Skeletal muscle tissue (tissue), 4 donors: ENCODE results near the gene OPRD1. TPM values are rescaled to one million over a fixed set of nuclear protein-coding genes. Genes with fewer than 3 reads are reported as not detected.
"Not testable (repeated sequence)": the region's sequence is repeated elsewhere in the genome, so short reads cannot be mapped to it uniquely, and the experiment has no call there.

Source experiments
- H3K27ac ChIP-seq: one replicate; pipeline ENCODE4 v1.7.0; 2013; ENCODE audit warnings: mild to moderate bottlenecking, low read depth, low read length, inconsistent platforms
- H3K27me3 ChIP-seq, 3 donors: one replicate each; pipeline ENCODE4 v1.7.0; 2013; ENCODE audit warnings: low read length in 3 of 3; ENCODE audit not compliant: control insufficient read depth in 3 of 3, insufficient read depth in 3 of 3
- H3K36me3 ChIP-seq, 3 donors: one replicate each; pipeline ENCODE4 v1.7.0; 2013; ENCODE audit warnings: low read length in 3 of 3; ENCODE audit not compliant: control insufficient read depth in 3 of 3, insufficient read depth in 3 of 3
- H3K4me1 ChIP-seq, 3 donors: one replicate each; pipeline ENCODE4 v1.7.0; 2013; ENCODE audit warnings: low read length in 3 of 3, mild to moderate bottlenecking in 3 of 3; ENCODE audit not compliant: control insufficient read depth in 3 of 3, insufficient read depth in 3 of 3
- H3K4me3 ChIP-seq, 3 donors: one replicate each; pipeline ENCODE4 v1.7.0; 2013; ENCODE audit warnings: low read length in 3 of 3
- H3K9ac ChIP-seq, 3 donors: one replicate each; pipeline ENCODE4 v1.7.0; 2013; ENCODE audit warnings: low read length in 3 of 3, mild to moderate bottlenecking in 3 of 3, moderate library complexity in 2 of 3, low read depth in 1 of 3
- H3K9me3 ChIP-seq, 3 donors: one replicate each; pipeline ENCODE4 v1.7.0; 2013; ENCODE audit warnings: low read length in 3 of 3; ENCODE audit not compliant: control insufficient read depth in 3 of 3
- total RNA-seq: library from RNA; depleted of rRNA; stranded (reverse); fragments of >200 nt; gene quantifications from one replicate; pipeline ENCODE4 v1.2.3, GENCODE V29; 2014
- donor health status: Osteomylitis.

OPRD1 gene
- total RNA-seq, 1 donor from 2014 or later, result 0.52 TPM

DNA sequence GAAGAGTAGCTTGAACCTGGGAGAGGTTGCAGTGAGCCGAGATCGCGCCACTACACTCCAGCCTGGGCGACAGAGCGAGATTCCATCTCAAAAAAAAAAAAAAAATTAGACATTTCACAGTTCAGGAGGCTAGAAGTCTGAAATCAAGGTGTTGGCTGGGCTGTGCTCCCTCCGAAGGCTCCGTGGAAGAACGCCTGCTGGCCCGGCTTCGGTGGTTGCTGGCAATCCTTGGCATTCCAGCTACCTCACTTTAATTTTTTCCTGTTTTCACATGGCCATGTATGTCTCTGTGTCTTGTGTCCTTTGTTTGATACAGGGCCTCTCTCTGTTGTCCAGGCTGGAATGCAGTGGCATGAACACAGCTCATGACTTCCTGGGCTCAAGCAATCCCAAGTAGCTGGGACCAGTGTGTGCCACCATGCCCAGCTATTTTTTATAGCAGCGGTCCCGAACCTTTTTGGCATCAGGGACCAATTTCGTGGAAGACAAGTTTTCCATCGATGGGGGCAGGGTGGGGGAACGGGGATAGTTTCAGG is 24.5 kb downstream of the OPRD1 start:
- Histone ChIP-seq H3K36me3 (no peaks in the 10 kb centered on the region), H3K27me3 (peaks cover 0 to 13% (median 7%) of the 10 kb centered on the region in 3 donors), H3K9ac (no peak overlapping the region), H3K4me3 (no peak overlapping the region), H3K27ac (no peak overlapping the region), H3K9me3 (no peaks in the 10 kb centered on the region), H3K4me1 (no peaks in the 10 kb centered on the region)

- Histone ChIP-seq H3K27me3 (peaks cover 0 to 12% (median 7%) of the 10 kb centered on the region in 3 donors), H3K4me1 (no peaks in the 10 kb centered on the region), H3K4me3 (no peak overlapping the region), H3K27ac (no peak overlapping the region), H3K9ac (no peak overlapping the region), H3K36me3 (no peaks in the 10 kb centered on the region), H3K9me3 (no peaks in the 10 kb centered on the region)
These were observed 29.1 kb downstream of the OPRD1 start for GRCh38 chr1:28840928-28841544.

- no peak overlapping the region for H3K27ac ChIP-seq
- no peaks in the 10 kb centered on the region for H3K9me3 ChIP-seq
- no peaks in the 10 kb centered on the region for H3K36me3 ChIP-seq
- H3K4me3 ChIP-seq, result no peak overlapping the region
- H3K4me1 ChIP-seq, result no peaks in the 10 kb centered on the region
- no peak overlapping the region for H3K9ac ChIP-seq
- peaks cover 0 to 3% (median 0%) of the 10 kb centered on the region in 3 donors for H3K27me3 ChIP-seq
These were observed 34.0 kb downstream of the OPRD1 start for GRCh38 chr1:28845786-28846543.

DNA sequence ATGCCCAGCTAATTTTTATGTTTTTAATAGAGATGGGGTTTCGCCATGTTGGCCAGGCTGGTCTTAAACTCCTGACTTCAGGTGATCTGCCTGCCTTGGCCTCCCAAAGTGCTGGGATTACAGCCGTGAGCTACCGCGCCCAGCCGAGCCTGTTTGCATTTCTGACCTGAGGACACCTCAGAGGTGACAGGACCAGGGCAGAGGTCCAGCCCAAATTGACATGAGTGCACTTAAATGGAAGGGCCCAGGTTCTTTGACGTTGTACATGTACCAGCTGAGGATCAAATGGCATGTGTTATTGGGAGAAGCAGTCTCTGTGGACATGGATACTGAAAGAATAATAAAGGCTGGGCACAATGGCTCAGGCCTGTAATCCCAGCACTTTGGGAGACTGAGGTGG is 35.2 kb downstream of the OPRD1 start:
- H3K9me3 ChIP-seq, H3K4me1 ChIP-seq, H3K9ac ChIP-seq, H3K27me3 ChIP-seq, H3K27ac ChIP-seq, H3K4me3 ChIP-seq, H3K36me3 ChIP-seq: not testable (repeated sequence)

DNA sequence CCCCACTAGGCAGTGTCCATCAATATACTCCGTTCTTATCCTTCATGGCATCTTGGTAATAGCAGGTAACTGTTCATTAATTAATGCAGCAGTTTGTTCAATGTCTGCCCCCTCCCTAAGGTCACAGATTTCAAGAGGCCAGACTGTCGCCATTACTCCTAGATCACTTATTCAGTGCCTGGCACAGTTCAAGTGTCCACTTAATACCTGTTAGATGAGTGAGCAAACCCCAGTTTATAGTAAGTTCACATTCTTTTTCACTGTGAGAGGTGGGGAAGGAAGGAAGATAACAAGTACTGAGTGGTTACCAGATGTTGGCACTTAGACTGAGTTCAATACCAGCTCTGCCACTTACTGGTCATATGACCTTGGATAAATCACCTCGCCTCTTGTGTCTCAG is 36.4 kb downstream of the OPRD1 start:
- Histone ChIP-seq H3K9ac (no peak overlapping the region), H3K27me3 (peaks cover 0 to 5% (median 0%) of the 10 kb centered on the region in 3 donors), H3K4me3 (no peak overlapping the region), H3K4me1 (no peaks in the 10 kb centered on the region), H3K9me3 (no peaks in the 10 kb centered on the region), H3K27ac (no peak overlapping the region), H3K36me3 (no peaks in the 10 kb centered on the region)

DNA sequence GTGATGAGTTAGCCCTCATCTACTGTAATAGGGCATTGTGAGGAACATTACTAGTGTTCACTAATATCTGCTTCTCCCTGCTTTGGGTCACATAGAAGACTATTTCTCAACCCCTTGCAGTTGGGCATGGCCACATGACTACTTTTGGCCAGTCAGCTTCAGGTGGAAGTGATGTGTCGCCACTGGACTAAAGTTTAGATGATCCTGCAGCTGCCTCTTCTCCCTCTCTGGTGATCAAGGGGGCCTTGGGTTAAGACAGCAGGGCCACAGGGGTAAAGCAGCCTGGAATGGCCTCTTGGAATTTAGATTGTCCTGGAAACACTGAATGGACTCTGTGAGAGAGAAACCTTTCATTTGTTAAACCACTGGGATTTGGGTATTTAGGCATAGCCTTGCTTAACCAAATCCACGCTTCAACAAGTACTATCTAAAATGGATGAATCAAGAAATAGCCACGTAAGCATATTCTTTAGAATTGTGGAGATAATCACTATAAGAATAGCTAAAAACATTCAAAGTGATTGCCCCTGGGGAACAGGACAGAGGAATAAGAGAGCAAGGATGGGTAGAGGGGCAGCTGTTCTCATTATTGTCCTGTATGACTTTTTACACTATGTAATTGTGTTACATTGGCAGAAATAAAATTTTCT is 41.2 kb downstream of the OPRD1 start:
- H3K27ac ChIP-seq, result no peak overlapping the region
- peaks cover 0 to 29% (median 3%) of the 10 kb centered on the region in 3 donors for H3K27me3 ChIP-seq
- H3K4me1 ChIP-seq, result no peaks in the 10 kb centered on the region
- H3K9ac ChIP-seq, result no peak overlapping the region
- H3K9me3 ChIP-seq, result no peaks in the 10 kb centered on the region
- no peaks in the 10 kb centered on the region for H3K36me3 ChIP-seq
- H3K4me3 ChIP-seq, result no peak overlapping the region

GRCh38 chr1:28854406-28854805 is 42.4 kb downstream of the OPRD1 start:
- not testable (repeated sequence) for H3K9me3 ChIP-seq
- peaks cover 0 to 29% (median 3%) of the 10 kb centered on the region in 3 donors for H3K27me3 ChIP-seq

DNA sequence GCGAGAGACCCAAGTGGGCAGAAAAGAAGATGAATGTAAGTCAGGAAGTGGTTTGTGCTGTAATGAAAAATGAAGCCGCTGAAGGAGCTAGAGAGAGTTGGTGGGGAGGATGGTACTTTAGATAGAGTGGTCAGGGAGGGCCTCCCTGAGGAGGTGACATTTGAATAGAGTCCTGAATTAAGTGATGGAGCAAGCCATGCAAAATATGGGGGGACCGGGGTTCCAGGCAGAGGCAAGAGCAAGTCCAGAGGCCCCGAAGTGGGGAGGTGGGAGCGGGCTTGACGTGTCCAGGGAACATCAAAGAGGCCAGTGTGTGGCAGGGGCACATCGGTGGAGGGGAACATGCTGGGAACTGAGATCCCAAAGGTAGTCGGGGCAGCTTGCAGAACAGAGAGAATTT is 43.1 kb downstream of the OPRD1 start:
- Histone ChIP-seq H3K27me3 (peaks cover 0 to 29% (median 3%) of the 10 kb centered on the region in 3 donors), H3K9ac (no peak overlapping the region), H3K9me3 (no peaks in the 10 kb centered on the region), H3K4me1 (no peaks in the 10 kb centered on the region), H3K4me3 (no peak overlapping the region), H3K36me3 (no peaks in the 10 kb centered on the region), H3K27ac (no peak overlapping the region)

More at GRCh38 chr1:28854406-28854805, 42.4 kb downstream of the OPRD1 start:
- not testable (repeated sequence) for H3K4me3 ChIP-seq, H3K27ac ChIP-seq, H3K4me1 ChIP-seq, H3K36me3 ChIP-seq, H3K9ac ChIP-seq

GRCh38 chr1:28855469-28855951 is 43.5 kb downstream of the OPRD1 start:
- Histone ChIP-seq H3K27me3 (peaks cover 0 to 29% (median 3%) of the 10 kb centered on the region in 3 donors), H3K4me3 (no peak overlapping the region), H3K9ac (no peak overlapping the region), H3K27ac (no peak overlapping the region), H3K4me1 (no peaks in the 10 kb centered on the region), H3K36me3 (no peaks in the 10 kb centered on the region), H3K9me3 (no peaks in the 10 kb centered on the region)

GRCh38 chr1:28855969-28856368 is 44.0 kb downstream of the OPRD1 start:
- H3K4me3 ChIP-seq, result no peak overlapping the region
- peaks cover 0 to 29% (median 3%) of the 10 kb centered on the region in 3 donors for H3K27me3 ChIP-seq

More at GRCh38 chr1:28855969-28856368, 44.0 kb downstream of the OPRD1 start:
- Histone ChIP-seq H3K4me1 (no peaks in the 10 kb centered on the region), H3K36me3 (no peaks in the 10 kb centered on the region), H3K27ac (no peak overlapping the region), H3K9me3 (no peaks in the 10 kb centered on the region), H3K9ac (no peak overlapping the region)
